Left hindlimb (tissue), 1 donor: Measurements from ENCODE around the gene PIM1.

Experiments used
- DNase-seq: peaks from one replicate; pipeline ENCODE4 v3.0.0-alpha.2; 2018

PIM1 gene

GRCh38 chr6:37138856-37139229, 31.1 kb upstream of the PIM1 start:
- no peak for DNase-seq

GRCh38 chr6:37139230-37139962, 30.6 kb upstream of the PIM1 start:
- no peak for DNase-seq

- no peak for DNase-seq
Measured at GRCh38 chr6:37140145-37140544, 29.8 kb upstream of the PIM1 start.

- peak; percentile 61 for DNase-seq
Measured at GRCh38 chr6:37141281-37142049, 28.5 kb upstream of the PIM1 start.

- DNase-seq, result no peak
Measured at GRCh38 chr6:37142050-37142614, 27.8 kb upstream of the PIM1 start.

- no peak for DNase-seq
Measured at GRCh38 chr6:37143585-37143984, 26.4 kb upstream of the PIM1 start.

GRCh38 chr6:37145443-37145842, 24.5 kb upstream of the PIM1 start:
- DNase-seq, result no peak

GRCh38 chr6:37146735-37147157, 23.2 kb upstream of the PIM1 start:
- no peak for DNase-seq

GRCh38 chr6:37149745-37150144, 20.2 kb upstream of the PIM1 start:
- no peak for DNase-seq

- DNase-seq, result no peak
Measured at GRCh38 chr6:37150314-37150713, 19.6 kb upstream of the PIM1 start.

GRCh38 chr6:37155394-37156312, 14.3 kb upstream of the PIM1 start:
- no peak for DNase-seq

GRCh38 chr6:37158508-37158907, 11.4 kb upstream of the PIM1 start:
- DNase-seq, result no peak

GRCh38 chr6:37160922-37161778, 8.8 kb upstream of the PIM1 start:
- DNase-seq, result no peak

GRCh38 chr6:37162740-37163139, 7.2 kb upstream of the PIM1 start:
- DNase-seq, result no peak

GRCh38 chr6:37168163-37168758, 1.7 kb upstream of the PIM1 start:
- no peak for DNase-seq

GRCh38 chr6:37168811-37169495, 999 bp upstream of the PIM1 start:
- DNase-seq, result no peak

GRCh38 chr6:37170273-37171200, 585 bp downstream of the PIM1 start:
- DNase-seq, result peak; percentile 67

GRCh38 chr6:37171201-37171969, 1.4 kb downstream of the PIM1 start:
- DNase-seq, result peak; percentile 62
